IMR-90 (cell line): ENCODE results near the gene KRTAP5-5. TPM values are rescaled to one million over a fixed set of nuclear protein-coding genes. Genes with fewer than 3 reads are reported as not detected.

Experiments used
- ATAC-seq: fragments of 200-7000 bp; cut with Tn5 transposase; 2 replicates; pipeline ENCODE4 v1.9.1; 2020; ENCODE audit warnings: low read depth, mild to moderate bottlenecking, moderate library complexity
- BruUV-seq: library from RNA; stranded (reverse); fragments of 400-500 nt; replicated peaks from 2 replicates; lab custom pipeline; 2021; lab: Mats Ljungman, UMichigan
- CTCF ChIA-PET: fragments of 300-600 bp; formaldehyde crosslinking; extraction: SDS; loops from one replicate; lab custom pipeline; 2021; ENCODE audit warnings: antibody characterized with exemption; lab: Yijun Ruan, JAX
- POLR2A ChIA-PET: fragments of 300-600 bp; sonication (Branson Sonifier 250); formaldehyde crosslinking; loops from one replicate; lab custom pipeline; 2022; ENCODE audit warnings: antibody characterized with exemption; ENCODE audit not compliant: unreplicated experiment; lab: Charles Lee
- DNase-seq: peaks from one replicate; pipeline ENCODE4 v3.0.0; 2013
- H2AFZ ChIP-seq: replicated peaks from 2 replicates; pipeline ENCODE3; 2013; ENCODE audit warnings: low read length, mild to moderate bottlenecking; ENCODE audit not compliant: poor library complexity
- H2AK5ac ChIP-seq: 2 replicates; pipeline ENCODE4 v1.6.1; 2013; ENCODE audit warnings: low read depth, low read length, inconsistent platforms
- H2AK9ac ChIP-seq: replicated peaks from 2 replicates; pipeline ENCODE3; 2013; ENCODE audit warnings: mild to moderate bottlenecking, low read depth, low read length, moderate library complexity; ENCODE audit not compliant: poor library complexity
- H2BK120ac ChIP-seq: 2 replicates; pipeline ENCODE4 v1.6.1; 2013; ENCODE audit warnings: low read depth, low read length, inconsistent platforms
- H2BK15ac ChIP-seq: 3 replicates; pipeline ENCODE4 v1.6.1; 2013; ENCODE audit warnings: low read depth, low read length, inconsistent platforms
- H2BK20ac ChIP-seq: 2 replicates; pipeline ENCODE4 v1.6.1; 2013; ENCODE audit warnings: low read depth, mild to moderate bottlenecking, inconsistent platforms, low read length, moderate library complexity
- H2BK5ac ChIP-seq: 2 replicates; pipeline ENCODE4 v1.6.1; 2013; ENCODE audit warnings: mild to moderate bottlenecking, low read depth, low read length, inconsistent platforms; ENCODE audit not compliant: poor library complexity, severe bottlenecking
- H3K14ac ChIP-seq: replicated peaks from 2 replicates; pipeline ENCODE4 v1.6.1; 2013; ENCODE audit warnings: low read depth, low read length, inconsistent platforms
- H3K18ac ChIP-seq: 2 replicates; pipeline ENCODE4 v1.6.1; 2013; ENCODE audit warnings: low read depth, low read length, control low read depth
- H3K23ac ChIP-seq: 2 replicates; pipeline ENCODE4 v1.6.1; 2013; ENCODE audit warnings: low read depth, low read length, inconsistent platforms
- H3K27ac ChIP-seq: 2 replicates; pipeline ENCODE4 v1.5.1; 2013; ENCODE audit warnings: mild to moderate bottlenecking, control low read depth, low read length; ENCODE audit not compliant: insufficient read depth
- H3K27me3 ChIP-seq: 2 replicates; pipeline ENCODE4 v1.6.1; 2013; ENCODE audit warnings: low read length; ENCODE audit not compliant: control insufficient read depth, insufficient read depth
- H3K36me3 ChIP-seq: 2 replicates; pipeline ENCODE4 v1.6.1; 2013; ENCODE audit warnings: low read length, mixed read lengths; ENCODE audit not compliant: control insufficient read depth, insufficient read depth
- H3K4ac ChIP-seq: 2 replicates; pipeline ENCODE4 v1.6.1; 2013; ENCODE audit warnings: low read depth, low read length, inconsistent platforms
- H3K4me1 ChIP-seq: 2 replicates; pipeline ENCODE4 v1.6.1; 2013; ENCODE audit warnings: low read length, mixed read lengths; ENCODE audit not compliant: control insufficient read depth, insufficient read depth
- H3K4me2 ChIP-seq: 2 replicates; pipeline ENCODE4 v1.6.1; 2013; ENCODE audit warnings: low read depth, mild to moderate bottlenecking, control low read depth, low read length, moderate library complexity
- H3K4me3 ChIP-seq: 2 replicates; pipeline ENCODE4 v1.5.1; 2013; ENCODE audit warnings: low read depth, mild to moderate bottlenecking, control low read depth, low read length, moderate library complexity; ENCODE audit not compliant: insufficient read depth
- H3K56ac ChIP-seq: 2 replicates; pipeline ENCODE4 v1.6.1; 2013; ENCODE audit warnings: low read length, inconsistent platforms; ENCODE audit not compliant: insufficient read depth; ENCODE audit errors: extremely low read depth
- H3K79me1 ChIP-seq, 2 experiments: 2 replicates each; pipeline ENCODE4 v1.6.1; 2013; ENCODE audit warnings: low read length in 2 of 2, inconsistent platforms in 1 of 2, low read depth in 1 of 2
- H3K9ac ChIP-seq: 2 replicates; pipeline ENCODE4 v1.6.1; 2013; ENCODE audit warnings: low read depth, low read length, control low read depth
- H3K9me1 ChIP-seq: 2 replicates; pipeline ENCODE4 v1.6.1; 2013; ENCODE audit warnings: low read length, inconsistent platforms; ENCODE audit not compliant: insufficient read depth
- H3K9me3 ChIP-seq: 2 replicates; pipeline ENCODE4 v1.6.1; 2013; ENCODE audit warnings: low read length; ENCODE audit not compliant: control insufficient read depth, insufficient read depth
- H4K20me1 ChIP-seq: 2 replicates; pipeline ENCODE4 v1.6.1; 2013; ENCODE audit warnings: low read length, inconsistent platforms; ENCODE audit not compliant: insufficient read depth
- H4K5ac ChIP-seq: 2 replicates; pipeline ENCODE4 v1.6.1; 2013; ENCODE audit warnings: mild to moderate bottlenecking, low read depth, low read length, control low read depth
- H4K8ac ChIP-seq, 2 experiments: 2 replicates each; pipeline ENCODE4 v1.6.1; 2013; ENCODE audit warnings: low read depth in 2 of 2, low read length in 2 of 2, control low read depth in 1 of 2, inconsistent platforms in 1 of 2
- H4K91ac ChIP-seq: 2 replicates; pipeline ENCODE4 v1.6.1; 2013; ENCODE audit warnings: low read depth, low read length, inconsistent platforms; ENCODE audit not compliant: insufficient read depth
- BHLHE40 ChIP-seq: fragments of 150-350 bp; IDR thresholded peaks from 2 replicates; pipeline ENCODE4 v1.6.1; 2016; ENCODE audit warnings: mild to moderate bottlenecking, low read depth, low read length
- CHD1 ChIP-seq: IDR thresholded peaks from 2 replicates; pipeline ENCODE4 v1.6.1; 2012; ENCODE audit warnings: low read depth, low read length, improper control_type of control experiment
- MAFK ChIP-seq: IDR thresholded peaks from 2 replicates; pipeline ENCODE4 v1.6.1; 2012; ENCODE audit warnings: low read depth, low read length, improper control_type of control experiment
- MAZ ChIP-seq: IDR thresholded peaks from 2 replicates; pipeline ENCODE4 v1.6.1; 2012; ENCODE audit warnings: low read depth, mild to moderate bottlenecking, low read length, improper control_type of control experiment, moderate library complexity, borderline replicate concordance
- MXI1 ChIP-seq: IDR thresholded peaks from 2 replicates; pipeline ENCODE4 v1.6.1; 2012; ENCODE audit warnings: low read depth, mild to moderate bottlenecking, low read length, moderate library complexity, borderline replicate concordance
- NFE2L2 ChIP-seq: fragments of 150-350 bp; IDR thresholded peaks from 2 replicates; pipeline ENCODE4 v1.6.1; 2016; ENCODE audit warnings: low read depth, mild to moderate bottlenecking, low read length
- POLR2A ChIP-seq: IDR thresholded peaks from 2 replicates; pipeline ENCODE4 v1.6.1; 2012; ENCODE audit warnings: mild to moderate bottlenecking, low read depth, low read length
- RAD21 ChIP-seq: IDR thresholded peaks from 2 replicates; pipeline ENCODE4 v1.6.1; 2012; ENCODE audit warnings: low read length, improper control_type of control experiment
- RCOR1 ChIP-seq: IDR thresholded peaks from 2 replicates; pipeline ENCODE4 v1.6.1; 2012; ENCODE audit warnings: mild to moderate bottlenecking, low read length, improper control_type of control experiment; ENCODE audit not compliant: insufficient replicate concordance
- SMC3 ChIP-seq: fragments of 150-350 bp; IDR thresholded peaks from 2 replicates; pipeline ENCODE4 v1.6.1; 2016; ENCODE audit warnings: low read depth, mild to moderate bottlenecking, antibody characterized with exemption, low read length, moderate library complexity
- WGBS, 2 experiments: methylation state at CpG; one replicate each; pipeline versions ENCODE4 v1.1.5 to v1.1.7; 2013; ENCODE audit warnings: missing lambda C conversion rate in 2 of 2; ENCODE audit not compliant: insufficient read length in 1 of 2; ENCODE audit errors: extremely low coverage in 2 of 2; 5-methylcytosine and 5-hydroxymethylcytosine counted together
- dilution Hi-C: fragments of 300-500 bp; cut with HindIII; formaldehyde crosslinking; loops from one replicate; pipeline ENCODE4 v1.14.3; 2018; ENCODE audit warnings: low sequenced_read_pairs; ENCODE audit not compliant: unreplicated experiment
- in situ Hi-C: fragments of 300-500 bp; cut with MboI; formaldehyde crosslinking; loops from 3 replicates; pipeline ENCODE4 v1.14.3; 2019; ENCODE audit warnings: low sequenced_read_pairs, inconsistent platforms, mixed read lengths
- intact Hi-C: fragments of 100-400 bp; cut with micrococcal nuclease; formaldehyde crosslinking; loops from 2 replicates; pipeline ENCODE4 v1.10.0; 2022
- polyA plus RNA-seq, 3 experiments: library from polyadenylated mRNA; depleted of rRNA; stranded (reverse); fragments of >200 nt; gene quantifications; 2 replicates each; pipeline ENCODE4 v1.2.3, GENCODE V29; 2012; ENCODE audit warnings: low replicate concordance in 1 of 3
- total RNA-seq: library from RNA; depleted of rRNA; stranded (reverse); fragments of >200 nt; gene quantifications from 2 replicates; pipeline ENCODE4 v1.2.3, GENCODE V29; 2012
- TF ChIP-seq, protein P1 (sequence below): conservative IDR thresholded peaks from 2 replicates; pipeline ENCODE4 v1.5.1; 2012; ENCODE audit warnings: mild to moderate bottlenecking, low read depth, low read length, improper control_type of control experiment

The KRTAP5-5 gene
- total and polyA plus RNA-seq, 2 of the 4 experiments (the other 2 are of a cell fraction), result not detected

DNA sequence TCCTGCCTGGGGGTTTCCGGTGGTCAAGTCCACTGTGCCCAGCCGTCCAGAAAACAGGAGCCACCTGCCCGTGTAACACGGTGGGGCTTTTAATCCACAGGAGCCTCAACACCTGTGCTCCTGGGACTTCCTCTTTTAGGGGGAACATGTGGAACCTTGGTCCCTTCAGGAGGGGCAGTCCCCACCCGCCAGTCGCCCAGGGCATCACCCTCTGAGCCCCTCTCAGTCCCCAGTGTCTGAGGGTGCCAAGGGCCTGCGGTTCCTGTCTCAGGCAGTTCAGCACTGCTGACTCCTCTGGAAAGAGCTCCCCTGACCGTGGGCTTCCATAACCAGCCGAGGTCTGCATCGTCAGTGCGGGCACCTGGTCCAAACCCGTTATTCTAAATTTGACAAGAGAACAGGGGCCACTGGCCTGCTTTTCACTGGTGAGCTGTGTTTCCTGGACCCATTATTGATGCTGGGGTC lies 15.8 kb downstream of the KRTAP5-5 start:
- dilution Hi-C loops (no loop called here), intact Hi-C loops (no loop called here), in situ Hi-C loops (no loop called here)
- POLR2A ChIA-PET, result no interaction called here
- H3K23ac ChIP-seq, result no peak overlapping the region
- H3K27ac ChIP-seq, result no peak overlapping the region
- ATAC-seq (no peak), DNase-seq (no peak)
- no peak overlapping the region for H3K4ac ChIP-seq
- H3K9ac ChIP-seq, result no peak overlapping the region
- 58% methylated on average over 3 of the region's 12 CpGs; no CpG with 5 or more reads in 1 of the 2 experiments for WGBS, 2 experiments
- H3K4me1 ChIP-seq, result no peaks in the 10 kb centered on the region
- H2BK15ac ChIP-seq, result no peak overlapping the region
- no peaks in the 10 kb centered on the region for H3K9me3 ChIP-seq
- H2AK9ac ChIP-seq, result no peak overlapping the region
- H2BK20ac ChIP-seq, result no peak overlapping the region
- no peak overlapping the region for H4K8ac ChIP-seq
- no peak overlapping the region for H3K4me2 ChIP-seq
- H2BK5ac ChIP-seq, result no peak overlapping the region
- H3K14ac ChIP-seq, result no peak overlapping the region
- no peaks in the 10 kb centered on the region for H3K79me1 ChIP-seq
- no peaks in the 10 kb centered on the region for H3K36me3 ChIP-seq
- no peaks in the 10 kb centered on the region for H3K9me1 ChIP-seq
- no TSS peak for BruUV-seq
- no peak overlapping the region for H2AFZ ChIP-seq
- peaks cover 33% of the 10 kb centered on the region for H3K27me3 ChIP-seq
- H4K91ac ChIP-seq, result no peak overlapping the region
- H3K4me3 ChIP-seq, result no peak overlapping the region
- CTCF ChIA-PET, result interaction anchor here (0.6 kb wide), 1 partner anchor 188 kb away, joined by 3 read pairs; no protein-coding TSS in a partner anchor
- H4K5ac ChIP-seq, result no peak overlapping the region
- no peak overlapping the region for H2AK5ac ChIP-seq
- no peaks in the 10 kb centered on the region for H4K20me1 ChIP-seq
- no peak overlapping the region for H2BK120ac ChIP-seq
- TF ChIP-seq MAZ (no peak), RAD21 (no peak), NFE2L2 (no peak), CHD1 (no peak), RCOR1 (no peak), SMC3 (no peak), MAFK (no peak), BHLHE40 (no peak), POLR2A (no peak), MXI1 (no peak)
- TF ChIP-seq, protein P1, sequence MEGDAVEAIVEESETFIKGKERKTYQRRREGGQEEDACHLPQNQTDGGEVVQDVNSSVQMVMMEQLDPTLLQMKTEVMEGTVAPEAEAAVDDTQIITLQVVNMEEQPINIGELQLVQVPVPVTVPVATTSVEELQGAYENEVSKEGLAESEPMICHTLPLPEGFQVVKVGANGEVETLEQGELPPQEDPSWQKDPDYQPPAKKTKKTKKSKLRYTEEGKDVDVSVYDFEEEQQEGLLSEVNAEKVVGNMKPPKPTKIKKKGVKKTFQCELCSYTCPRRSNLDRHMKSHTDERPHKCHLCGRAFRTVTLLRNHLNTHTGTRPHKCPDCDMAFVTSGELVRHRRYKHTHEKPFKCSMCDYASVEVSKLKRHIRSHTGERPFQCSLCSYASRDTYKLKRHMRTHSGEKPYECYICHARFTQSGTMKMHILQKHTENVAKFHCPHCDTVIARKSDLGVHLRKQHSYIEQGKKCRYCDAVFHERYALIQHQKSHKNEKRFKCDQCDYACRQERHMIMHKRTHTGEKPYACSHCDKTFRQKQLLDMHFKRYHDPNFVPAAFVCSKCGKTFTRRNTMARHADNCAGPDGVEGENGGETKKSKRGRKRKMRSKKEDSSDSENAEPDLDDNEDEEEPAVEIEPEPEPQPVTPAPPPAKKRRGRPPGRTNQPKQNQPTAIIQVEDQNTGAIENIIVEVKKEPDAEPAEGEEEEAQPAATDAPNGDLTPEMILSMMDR, result no peak
- H3K18ac ChIP-seq, result no peak overlapping the region
- H3K56ac ChIP-seq, result no peak overlapping the region
